Measurements from ENCODE around the gene FOXN4. TPM values are rescaled to one million over a fixed set of nuclear protein-coding genes. Genes with fewer than 3 reads are reported as not detected.
A peak's percentile ranks its signal among the peaks of the same experiment; 100 is the strongest.

FOXN4 gene
- total RNA-seq, 1 donor from 2014 or later, result not detected

GRCh38 chr12:109305547-109305946, 3.5 kb downstream of the FOXN4 start:
- Mint-ChIP-seq H3K27me3 (ENCODE audit: low read depth) (peaks cover 72% of the 10 kb centered on the region), H3K9me3 (ENCODE audit: low read depth) (no peaks in the 10 kb centered on the region), H3K4me1 (ENCODE audit: low read depth) (peaks cover 11% of the 10 kb centered on the region), H3K4me3 (ENCODE audit: unreplicated experiment) (no peak overlapping the region), H3K27ac (ENCODE audit: unreplicated experiment) (no peak overlapping the region), H3K36me3 (ENCODE audit: low read depth) (peaks cover under 1% of the 10 kb centered on the region)
- no peak for DNase-seq (ENCODE audit: low spot score)
- no peak for TF ChIP-seq CTCF (IDR thresholded peaks at IDR 0.05)

GRCh38 chr12:109304485-109304884, 4.6 kb downstream of the FOXN4 start:
- DNase-seq (ENCODE audit: low spot score), result no peak
- Mint-ChIP-seq H3K9me3 (ENCODE audit: low read depth) (no peaks in the 10 kb centered on the region), H3K36me3 (ENCODE audit: low read depth) (no peaks in the 10 kb centered on the region), H3K27ac (ENCODE audit: unreplicated experiment) (no peak overlapping the region), H3K27me3 (ENCODE audit: low read depth) (peaks cover 67% of the 10 kb centered on the region), H3K4me1 (ENCODE audit: low read depth) (peaks cover 6% of the 10 kb centered on the region), H3K4me3 (ENCODE audit: unreplicated experiment) (no peak overlapping the region)
- no peak for TF ChIP-seq CTCF (IDR thresholded peaks at IDR 0.05)

GRCh38 chr12:109302770-109303169, 6.3 kb downstream of the FOXN4 start:
- Mint-ChIP-seq H3K9me3 (ENCODE audit: low read depth) (no peaks in the 10 kb centered on the region), H3K27me3 (ENCODE audit: low read depth) (peaks cover 58% of the 10 kb centered on the region), H3K4me3 (ENCODE audit: unreplicated experiment) (no peak overlapping the region), H3K36me3 (ENCODE audit: low read depth) (no peaks in the 10 kb centered on the region), H3K27ac (ENCODE audit: unreplicated experiment) (no peak overlapping the region), H3K4me1 (ENCODE audit: low read depth) (no peaks in the 10 kb centered on the region)
- TF ChIP-seq CTCF (IDR thresholded peaks at IDR 0.05), result no peak
- DNase-seq (ENCODE audit: low spot score), result no peak

GRCh38 chr12:109302358-109302757, 6.7 kb downstream of the FOXN4 start:
- Mint-ChIP-seq H3K4me3 (ENCODE audit: unreplicated experiment) (no peak overlapping the region), H3K27ac (ENCODE audit: unreplicated experiment) (no peak overlapping the region), H3K36me3 (ENCODE audit: low read depth) (no peaks in the 10 kb centered on the region), H3K4me1 (ENCODE audit: low read depth) (no peaks in the 10 kb centered on the region), H3K9me3 (ENCODE audit: low read depth) (no peaks in the 10 kb centered on the region), H3K27me3 (ENCODE audit: low read depth) (peaks cover 55% of the 10 kb centered on the region)
- TF ChIP-seq CTCF (IDR thresholded peaks at IDR 0.05), result peak; percentile 38
- DNase-seq (ENCODE audit: low spot score), result no peak

GRCh38 chr12:109301643-109302168, 7.4 kb downstream of the FOXN4 start:
- no peak for DNase-seq (ENCODE audit: low spot score)
- H3K27me3 Mint-ChIP-seq (ENCODE audit: low read depth), result peaks cover 54% of the 10 kb centered on the region
- H3K9me3 Mint-ChIP-seq (ENCODE audit: low read depth), result no peaks in the 10 kb centered on the region
- no peaks in the 10 kb centered on the region for H3K4me1 Mint-ChIP-seq (ENCODE audit: low read depth)
- no peak overlapping the region for H3K27ac Mint-ChIP-seq (ENCODE audit: unreplicated experiment)
- TF ChIP-seq CTCF (IDR thresholded peaks at IDR 0.05), result no peak
- H3K4me3 Mint-ChIP-seq (ENCODE audit: unreplicated experiment), result no peak overlapping the region
- no peaks in the 10 kb centered on the region for H3K36me3 Mint-ChIP-seq (ENCODE audit: low read depth)
